HepG2 (cell line): Measurements from ENCODE around the gene MAST1. TPM values are rescaled to one million over a fixed set of nuclear protein-coding genes. Genes with fewer than 3 reads are reported as not detected.

Experiments used
- AHDC1 ChIP-seq: sonication (generic); formaldehyde crosslinking; IDR thresholded peaks from 2 replicates; pipeline ENCODE4 v1.5.1; 2020; ENCODE audit warnings: mild to moderate bottlenecking, missing genetic modification reagents, borderline replicate concordance
- BCL6 ChIP-seq: IDR thresholded peaks from 2 replicates; pipeline ENCODE4 v1.6.1; 2016; ENCODE audit warnings: missing genetic modification reagents, missing compliant biosample characterization
- FOXA3 ChIP-seq: IDR thresholded peaks from 2 replicates; pipeline ENCODE4 v1.6.1; 2016; ENCODE audit warnings: missing genetic modification reagents, missing compliant biosample characterization
- GTF2F1 ChIP-seq: fragments of 150-350 bp; IDR thresholded peaks from 2 replicates; pipeline ENCODE4 v1.6.1; 2014; ENCODE audit warnings: low read length
- HHEX ChIP-seq: IDR thresholded peaks from 2 replicates; pipeline ENCODE4 v1.6.1; 2016; ENCODE audit warnings: control low read depth
- HOXA9 ChIP-seq: sonication (generic); formaldehyde crosslinking; IDR thresholded peaks from 2 replicates; pipeline ENCODE4 v1.8.1; 2022; ENCODE audit warnings: missing genetic modification reagents, mild to moderate bottlenecking, moderate library complexity, borderline replicate concordance
- IRF2 ChIP-seq: IDR thresholded peaks from 2 replicates; pipeline ENCODE4 v1.6.1; 2018; ENCODE audit warnings: missing genetic modification reagents, missing compliant biosample characterization
- JUN ChIP-seq: sonication (generic); formaldehyde crosslinking; IDR thresholded peaks from 2 replicates; pipeline ENCODE4 v1.4.0; 2020; ENCODE audit warnings: mild to moderate bottlenecking, missing genetic modification reagents
- KAT8 ChIP-seq: IDR thresholded peaks from 2 replicates; pipeline ENCODE4 v1.6.1; 2016; ENCODE audit warnings: missing genetic modification reagents, missing compliant biosample characterization
- KDM4B ChIP-seq: sonication (generic); formaldehyde crosslinking; IDR thresholded peaks from 2 replicates; pipeline ENCODE4 v1.4.0; 2020; ENCODE audit warnings: missing genetic modification reagents
- MIXL1 ChIP-seq: IDR thresholded peaks from 2 replicates; pipeline ENCODE4 v1.6.1; 2016
- MLX ChIP-seq: IDR thresholded peaks from 2 replicates; pipeline ENCODE4 v1.6.1; 2016
- NFYB ChIP-seq: sonication (generic); formaldehyde crosslinking; IDR thresholded peaks from 2 replicates; pipeline ENCODE4 v1.4.0; 2020; ENCODE audit warnings: missing genetic modification reagents
- NFYC ChIP-seq: IDR thresholded peaks from 2 replicates; pipeline ENCODE4 v1.6.1; 2016; ENCODE audit warnings: missing genetic modification reagents, missing compliant biosample characterization
- PHF21A ChIP-seq: sonication (generic); formaldehyde crosslinking; IDR thresholded peaks from 2 replicates; pipeline ENCODE4 v1.5.0; 2020; ENCODE audit warnings: mild to moderate bottlenecking, missing genetic modification reagents
- SNAPC2 ChIP-seq: sonication (generic); formaldehyde crosslinking; IDR thresholded peaks from 2 replicates; pipeline ENCODE4 v1.8.1; 2022; ENCODE audit warnings: mild to moderate bottlenecking, missing genetic modification reagents
- SP1 ChIP-seq, 2 experiments: fragments of 450-650 bp in 1 of 2; sonication (generic) in 1 of 2; formaldehyde crosslinking in 1 of 2; IDR thresholded peaks; 2 replicates each; pipeline versions ENCODE4 v1.4.0 to v1.6.1; 2016 to 2020; ENCODE audit warnings: missing genetic modification reagents in 1 of 2
- SP5 ChIP-seq: IDR thresholded peaks from 2 replicates; pipeline ENCODE4 v1.6.1; 2016; ENCODE audit warnings: low read depth, borderline replicate concordance
- SRY ChIP-seq: sonication (generic); formaldehyde crosslinking; IDR thresholded peaks from 2 replicates; pipeline ENCODE4 v1.8.0; 2022; ENCODE audit warnings: mild to moderate bottlenecking, missing genetic modification reagents
- ZNF30 ChIP-seq: sonication (generic); formaldehyde crosslinking; IDR thresholded peaks from 2 replicates; pipeline ENCODE4 v1.5.0; 2020; ENCODE audit warnings: mild to moderate bottlenecking, missing genetic modification reagents
- ZNF431 ChIP-seq: sonication (generic); formaldehyde crosslinking; IDR thresholded peaks from 2 replicates; pipeline ENCODE4 v1.9.0; 2022; ENCODE audit warnings: missing genetic modification reagents, low read depth, mild to moderate bottlenecking, borderline replicate concordance
- ZNF556 ChIP-seq: sonication (generic); formaldehyde crosslinking; IDR thresholded peaks from 2 replicates; pipeline ENCODE4 v1.4.0; 2020; ENCODE audit warnings: mild to moderate bottlenecking, missing genetic modification reagents, borderline replicate concordance
- ZNF672 ChIP-seq: sonication (generic); formaldehyde crosslinking; IDR thresholded peaks from 2 replicates; pipeline ENCODE4 v1.8.1; 2022; ENCODE audit warnings: missing genetic modification reagents
- ZNF768 ChIP-seq: sonication (generic); formaldehyde crosslinking; IDR thresholded peaks from 2 replicates; pipeline ENCODE4 v1.4.0; 2020; ENCODE audit warnings: missing genetic modification reagents
- polyA plus RNA-seq, 8 experiments: library from polyadenylated mRNA; depleted of rRNA in 3 of 8; stranded (reverse) in 7 of 8; unstranded in 1 of 8; fragments of >200 nt; fragmentation: Illumina TruSeq in 4 of 8; extraction: Trizol in 4 of 8; gene quantifications; 2 replicates each; pipeline versions ENCODE4 v1.2.1 to v1.2.3, GENCODE V29; 2011 to 2016; ENCODE audit warnings: low read depth in 4 of 8, missing spikeins in 1 of 8, mixed read lengths in 1 of 8; ENCODE audit not compliant: insufficient read depth in 1 of 8
- total RNA-seq, 5 experiments: library from RNA; depleted of rRNA; stranded (reverse); fragments of >200 nt; fragmentation: Illumina TruSeq; extraction: Trizol; gene quantifications; 2 replicates each; pipeline ENCODE4 v1.2.3, GENCODE V29; 2016; ENCODE audit warnings: low read depth in 1 of 5
- TF ChIP-seq, protein P1 (sequence below): IDR thresholded peaks from 2 replicates; pipeline ENCODE4 v1.6.1; 2016; ENCODE audit warnings: mild to moderate bottlenecking, missing biosample characterization, missing genetic modification reagents
- TF ChIP-seq, protein P2 (sequence below): sonication (generic); formaldehyde crosslinking; IDR thresholded peaks from 2 replicates; pipeline ENCODE4 v1.4.0; 2020; ENCODE audit warnings: low read depth, mild to moderate bottlenecking, missing genetic modification reagents

Gene MAST1
- total and polyA plus RNA-seq, 2 of the 13 experiments (the other 11 are each of a cell fraction or from before 2014, with no cell fraction given): 0.73 to 4.7 TPM

DNA sequence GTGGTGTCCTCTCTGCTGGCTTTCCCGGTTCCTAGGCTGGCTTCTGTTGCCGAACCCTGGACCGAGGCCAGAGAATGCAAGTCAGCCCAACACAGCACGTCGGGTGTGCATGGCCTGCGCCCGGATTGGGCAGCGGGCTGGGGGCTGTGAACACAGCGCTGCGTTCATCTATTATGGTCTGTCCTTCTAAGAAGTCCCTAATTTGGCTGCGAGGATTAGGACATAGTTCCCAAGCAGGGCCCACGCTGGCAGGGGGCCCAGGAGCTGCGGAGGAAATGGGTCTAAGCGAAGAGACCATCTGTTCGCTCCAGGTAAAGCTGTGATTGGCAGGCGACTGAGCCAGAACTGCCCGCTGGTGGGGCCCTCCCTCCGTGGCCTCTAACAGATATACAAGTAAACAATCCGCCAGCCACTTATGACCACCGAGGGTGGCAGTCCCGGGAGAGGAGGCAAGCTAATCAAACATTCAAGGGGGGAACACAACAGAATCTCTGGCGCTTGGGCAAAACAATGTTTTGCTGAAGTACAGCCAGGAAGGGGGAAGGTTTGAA lies 74.8 kb downstream of the MAST1 start (continued):
- TF ChIP-seq, protein P1, sequence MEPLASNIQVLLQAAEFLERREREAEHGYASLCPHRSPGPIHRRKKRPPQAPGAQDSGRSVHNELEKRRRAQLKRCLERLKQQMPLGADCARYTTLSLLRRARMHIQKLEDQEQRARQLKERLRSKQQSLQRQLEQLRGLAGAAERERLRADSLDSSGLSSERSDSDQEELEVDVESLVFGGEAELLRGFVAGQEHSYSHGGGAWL (CRISPR knock-in tag): peak; percentile 41; the same call in 1 of the 2 replicates
- TF ChIP-seq NFYB (CRISPR knock-in tag) (peak; percentile 43), ZNF672 (CRISPR knock-in tag) (no peak), ZNF30 (CRISPR knock-in tag) (no peak), MLX (peak; percentile 84), KDM4B (CRISPR knock-in tag) (no peak), SP5 (CRISPR knock-in tag) (no peak), JUN (CRISPR knock-in tag) (no peak), ZNF556 (no peak), IRF2 (CRISPR knock-in tag) (0 out of 2 replicates have a peak, but pooled peaks have one; percentile 54), SP1 (IDR thresholded peaks at IDR 0.05) (no peak), SP1 (CRISPR knock-in tag; IDR thresholded peaks at IDR 0.05) (0 out of 2 replicates have a peak, but pooled peaks have one; percentile 20), PHF21A (peak; percentile 48; the same call in 1 of the 2 replicates), FOXA3 (peak; percentile 31; the same call in 1 of the 2 replicates), HHEX (no peak), GTF2F1 (no peak), SRY (CRISPR knock-in tag) (no peak), NFYC (CRISPR knock-in tag) (peak; percentile 59), SNAPC2 (CRISPR knock-in tag) (peak; percentile 4; the same call in 1 of the 2 replicates), BCL6 (peak; percentile 45; the same call in 1 of the 2 replicates), KAT8 (peak; percentile 59; the same call in 1 of the 2 replicates), AHDC1 (no peak), ZNF431 (no peak), ZNF768 (CRISPR knock-in tag) (peak; percentile 45; the same call in 1 of the 2 replicates), MIXL1 (no peak), HOXA9 (CRISPR knock-in tag) (no peak)
- TF ChIP-seq, protein P2, sequence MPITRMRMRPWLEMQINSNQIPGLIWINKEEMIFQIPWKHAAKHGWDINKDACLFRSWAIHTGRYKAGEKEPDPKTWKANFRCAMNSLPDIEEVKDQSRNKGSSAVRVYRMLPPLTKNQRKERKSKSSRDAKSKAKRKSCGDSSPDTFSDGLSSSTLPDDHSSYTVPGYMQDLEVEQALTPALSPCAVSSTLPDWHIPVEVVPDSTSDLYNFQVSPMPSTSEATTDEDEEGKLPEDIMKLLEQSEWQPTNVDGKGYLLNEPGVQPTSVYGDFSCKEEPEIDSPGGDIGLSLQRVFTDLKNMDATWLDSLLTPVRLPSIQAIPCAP (CRISPR knock-in tag): no peak
